OCI-LY1 (cell line): Measurements from ENCODE around the gene PAX6.

Experiments
- H2AFZ ChIP-seq: fragments of 200-600 bp; sonication (generic), shearing (Covaris generic); 2 replicates; pipeline ENCODE4 v1.6.0; 2014; ENCODE audit warnings: antibody characterized with exemption, mild to moderate bottlenecking, low read length
- H3F3A ChIP-seq: fragments of 200-600 bp; sonication (generic), shearing (Covaris generic); 2 replicates; pipeline ENCODE4 v1.6.0; 2014; ENCODE audit warnings: mild to moderate bottlenecking, antibody characterized with exemption, low read length, moderate library complexity; ENCODE audit not compliant: insufficient read depth
- H3K27ac ChIP-seq: fragments of 200-600 bp; sonication (generic); 2 replicates; pipeline ENCODE4 v1.5.1; 2014; ENCODE audit warnings: low read length, mixed run types, mild to moderate bottlenecking, low read depth; ENCODE audit not compliant: poor library complexity, severe bottlenecking
- H3K27me3 ChIP-seq: fragments of 200-600 bp; sonication (generic); 2 replicates; pipeline ENCODE4 v1.6.0; 2014; ENCODE audit warnings: antibody characterized with exemption, mild to moderate bottlenecking, low read length, moderate library complexity; ENCODE audit not compliant: insufficient read depth
- H3K36me3 ChIP-seq: fragments of 200-600 bp; sonication (generic); 2 replicates; pipeline ENCODE4 v1.6.1; 2014; ENCODE audit warnings: mild to moderate bottlenecking, antibody characterized with exemption, low read length, moderate library complexity, mixed read lengths; ENCODE audit not compliant: insufficient read depth
- H3K4me1 ChIP-seq: fragments of 200-600 bp; sonication (generic); 2 replicates; pipeline ENCODE4 v1.5.1; 2014; ENCODE audit warnings: mild to moderate bottlenecking, low read length, moderate library complexity; ENCODE audit not compliant: insufficient read depth, severe bottlenecking
- H3K4me2 ChIP-seq: fragments of 200-600 bp; sonication (generic), shearing (Covaris generic); 2 replicates; pipeline ENCODE4 v1.6.1; 2014; ENCODE audit warnings: low read length
- H3K4me3 ChIP-seq: fragments of 200-600 bp; sonication (generic); 2 replicates; pipeline ENCODE4 v1.5.1; 2014; ENCODE audit warnings: low read length, low read depth, mild to moderate bottlenecking, mixed read lengths; ENCODE audit not compliant: poor library complexity, severe bottlenecking
- H3K79me2 ChIP-seq: fragments of 200-600 bp; shearing (Covaris generic); 2 replicates; pipeline ENCODE4 v1.6.1; 2016; ENCODE audit warnings: mixed run types, low read length, mixed read lengths; ENCODE audit not compliant: insufficient read depth
- H3K9ac ChIP-seq: fragments of 200-600 bp; sonication (generic), shearing (Covaris generic); 2 replicates; pipeline ENCODE4 v1.6.1; 2014; ENCODE audit warnings: mild to moderate bottlenecking, low read length, mixed read lengths
- H3K9me2 ChIP-seq: fragments of 200-600 bp; sonication (generic), shearing (Covaris generic); 2 replicates; pipeline ENCODE4 v1.6.1; 2014; ENCODE audit warnings: low read depth, mild to moderate bottlenecking, low read length, mixed read lengths
- H3K9me3 ChIP-seq: fragments of 200-600 bp; shearing (Covaris generic); 2 replicates; pipeline ENCODE4 v1.6.1; 2014; ENCODE audit warnings: low read length, mixed read lengths
- H4K20me1 ChIP-seq: fragments of 200-600 bp; sonication (generic), shearing (Covaris generic); 2 replicates; pipeline ENCODE4 v1.6.0; 2016; ENCODE audit warnings: mild to moderate bottlenecking, low read length; ENCODE audit not compliant: insufficient read depth
- EZH2 ChIP-seq: fragments of 200-600 bp; sonication (generic), shearing (Covaris generic); IDR thresholded peaks from 2 replicates; pipeline ENCODE4 v1.8.0; 2017; ENCODE audit warnings: borderline replicate concordance, mixed run types, mild to moderate bottlenecking, antibody characterized with exemption, low read length, moderate library complexity, mixed read lengths
- TF ChIP-seq, protein P1 (sequence below): fragments of 200-600 bp; sonication (generic), shearing (Covaris generic); IDR thresholded peaks from 2 replicates; pipeline ENCODE4 v1.5.1; 2017; ENCODE audit warnings: mild to moderate bottlenecking, antibody characterized with exemption, low read length, moderate library complexity, mixed read lengths

Gene PAX6

GRCh38 chr11:31855466-31855865 lies 44.3 kb upstream of the PAX6 start:
- Histone ChIP-seq H4K20me1 (no peaks in the 10 kb centered on the region), H2AFZ (no peak overlapping the region), H3K27me3 (no peaks in the 10 kb centered on the region), H3K9ac (no peak overlapping the region), H3K4me1 (no peaks in the 10 kb centered on the region), H3K9me3 (no peaks in the 10 kb centered on the region), H3K36me3 (no peaks in the 10 kb centered on the region), H3F3A (no peaks in the 10 kb centered on the region), H3K9me2 (no peaks in the 10 kb centered on the region), H3K27ac (no peak overlapping the region), H3K4me3 (no peak overlapping the region), H3K4me2 (no peak overlapping the region), H3K79me2 (no peaks in the 10 kb centered on the region)
- no peak for TF ChIP-seq EZH2
- TF ChIP-seq, protein P1, sequence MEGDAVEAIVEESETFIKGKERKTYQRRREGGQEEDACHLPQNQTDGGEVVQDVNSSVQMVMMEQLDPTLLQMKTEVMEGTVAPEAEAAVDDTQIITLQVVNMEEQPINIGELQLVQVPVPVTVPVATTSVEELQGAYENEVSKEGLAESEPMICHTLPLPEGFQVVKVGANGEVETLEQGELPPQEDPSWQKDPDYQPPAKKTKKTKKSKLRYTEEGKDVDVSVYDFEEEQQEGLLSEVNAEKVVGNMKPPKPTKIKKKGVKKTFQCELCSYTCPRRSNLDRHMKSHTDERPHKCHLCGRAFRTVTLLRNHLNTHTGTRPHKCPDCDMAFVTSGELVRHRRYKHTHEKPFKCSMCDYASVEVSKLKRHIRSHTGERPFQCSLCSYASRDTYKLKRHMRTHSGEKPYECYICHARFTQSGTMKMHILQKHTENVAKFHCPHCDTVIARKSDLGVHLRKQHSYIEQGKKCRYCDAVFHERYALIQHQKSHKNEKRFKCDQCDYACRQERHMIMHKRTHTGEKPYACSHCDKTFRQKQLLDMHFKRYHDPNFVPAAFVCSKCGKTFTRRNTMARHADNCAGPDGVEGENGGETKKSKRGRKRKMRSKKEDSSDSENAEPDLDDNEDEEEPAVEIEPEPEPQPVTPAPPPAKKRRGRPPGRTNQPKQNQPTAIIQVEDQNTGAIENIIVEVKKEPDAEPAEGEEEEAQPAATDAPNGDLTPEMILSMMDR, result no peak

GRCh38 chr11:31850365-31850764 lies 39.2 kb upstream of the PAX6 start:
- no peaks in the 10 kb centered on the region for H4K20me1 ChIP-seq
- no peak overlapping the region for H3K9ac ChIP-seq
- no peak overlapping the region for H3K4me2 ChIP-seq
- no peaks in the 10 kb centered on the region for H3K36me3 ChIP-seq
- H3F3A ChIP-seq, result no peaks in the 10 kb centered on the region
- TF ChIP-seq, protein P1, result no peak
- no peak for TF ChIP-seq EZH2
- H3K4me3 ChIP-seq, result no peak overlapping the region
- no peaks in the 10 kb centered on the region for H3K4me1 ChIP-seq
- H3K79me2 ChIP-seq, result no peaks in the 10 kb centered on the region
- no peaks in the 10 kb centered on the region for H3K27me3 ChIP-seq
- H2AFZ ChIP-seq, result no peak overlapping the region
- H3K9me2 ChIP-seq, result no peaks in the 10 kb centered on the region
- H3K27ac ChIP-seq, result no peak overlapping the region
- H3K9me3 ChIP-seq, result no peaks in the 10 kb centered on the region

DNA sequence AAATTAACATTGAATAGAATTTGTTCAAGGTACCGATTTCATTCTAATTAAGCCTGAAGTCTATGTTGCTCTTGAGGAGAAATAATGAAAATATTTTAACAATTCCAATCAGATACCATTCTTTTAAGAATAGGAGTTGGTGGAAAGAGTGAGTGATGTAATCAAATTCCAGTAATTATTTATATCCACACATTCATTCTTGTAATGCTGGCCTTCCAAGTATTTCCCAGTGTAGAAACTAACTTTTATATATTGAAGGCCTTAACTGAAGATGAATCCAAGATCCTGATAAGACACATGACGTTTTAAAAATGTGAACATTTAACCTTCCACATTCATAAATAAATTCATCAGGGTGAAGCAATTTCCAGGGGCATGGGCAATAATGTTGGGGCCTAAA lies 36.6 kb upstream of the PAX6 start:
- Histone ChIP-seq H3K27me3 (0 out of 2 replicates have a peak, but pooled peaks cover 3% of the 10 kb centered on the region), H3K4me1 (no peaks in the 10 kb centered on the region), H3K9me2 (no peaks in the 10 kb centered on the region), H3F3A (no peaks in the 10 kb centered on the region), H3K4me2 (no peak overlapping the region), H3K9ac (no peak overlapping the region), H3K36me3 (no peaks in the 10 kb centered on the region), H3K4me3 (no peak overlapping the region), H3K27ac (no peak overlapping the region), H2AFZ (no peak overlapping the region), H4K20me1 (no peaks in the 10 kb centered on the region), H3K9me3 (no peaks in the 10 kb centered on the region), H3K79me2 (no peaks in the 10 kb centered on the region)
- TF ChIP-seq, protein P1, result no peak
- TF ChIP-seq EZH2, result no peak
